ENCODE results near the gene IGFBP5.

The IGFBP5 gene

DNA sequence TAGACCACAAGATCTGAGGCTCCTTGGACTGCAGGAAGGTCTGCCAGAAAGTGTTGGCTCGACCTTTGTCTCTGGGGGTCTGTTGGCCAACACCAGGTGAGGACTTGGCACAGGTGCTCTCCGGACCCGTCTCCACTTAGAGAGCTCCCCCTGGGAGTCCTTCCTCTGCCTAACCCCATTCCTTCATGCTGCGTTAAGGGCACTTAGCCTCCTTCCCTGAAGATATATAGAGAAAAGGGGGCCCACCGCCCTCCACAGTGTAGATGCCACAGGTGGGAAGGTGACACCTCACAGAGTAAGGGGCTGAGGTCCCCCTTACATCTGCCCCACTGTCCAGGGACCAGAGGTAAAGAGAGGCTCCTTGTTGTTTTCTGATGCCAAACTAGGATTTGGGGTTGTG is 8.2 kb downstream of the IGFBP5 start:
- DNase-seq, result no peak

DNA sequence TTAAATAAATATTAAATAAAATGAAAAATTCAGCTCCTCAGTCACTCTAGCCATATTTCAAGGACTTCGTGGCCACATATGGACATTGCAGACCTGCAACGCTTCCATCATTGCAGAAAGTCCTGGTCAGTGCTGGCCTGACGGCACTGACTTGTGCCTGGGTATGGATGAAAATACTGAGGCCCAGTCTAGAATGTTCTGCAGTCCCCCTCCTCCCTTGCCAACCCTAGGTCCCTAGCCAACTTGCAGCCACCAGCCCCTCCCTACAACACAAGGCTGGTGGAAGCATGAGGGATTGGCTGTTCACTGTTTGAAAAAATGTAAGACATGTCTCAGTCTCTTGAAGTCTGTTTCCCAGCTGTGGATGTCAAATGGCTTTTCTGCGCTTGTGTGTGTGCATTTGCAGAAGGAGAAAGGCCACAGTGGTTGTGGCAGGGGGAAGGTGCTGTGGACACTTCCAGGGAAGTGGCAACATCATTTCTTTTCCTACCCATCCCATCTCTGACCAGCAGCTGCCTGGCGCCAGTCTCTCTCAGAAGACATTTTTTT is 9.9 kb downstream of the IGFBP5 start:
- DNase-seq, result no peak

DNA sequence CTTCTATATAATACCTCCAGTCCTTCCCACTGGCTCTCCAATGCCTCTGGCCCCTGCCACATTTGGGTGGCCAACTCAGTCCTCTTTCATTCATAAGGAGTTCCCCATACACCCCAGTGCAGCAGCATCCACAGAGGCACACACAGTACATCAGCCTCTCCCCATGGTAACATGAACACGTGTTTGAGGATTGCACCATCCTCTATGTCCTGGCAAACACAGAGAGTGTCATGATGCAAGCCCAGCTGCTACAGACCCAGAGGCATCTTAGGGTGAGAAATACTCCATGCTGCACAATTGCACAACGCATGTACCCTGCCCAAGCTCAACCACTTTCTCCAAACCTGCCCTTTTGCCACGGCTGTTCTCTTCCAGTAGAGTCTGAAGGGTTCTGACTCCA is 11.5 kb downstream of the IGFBP5 start:
- DNase-seq, result no peak

DNA sequence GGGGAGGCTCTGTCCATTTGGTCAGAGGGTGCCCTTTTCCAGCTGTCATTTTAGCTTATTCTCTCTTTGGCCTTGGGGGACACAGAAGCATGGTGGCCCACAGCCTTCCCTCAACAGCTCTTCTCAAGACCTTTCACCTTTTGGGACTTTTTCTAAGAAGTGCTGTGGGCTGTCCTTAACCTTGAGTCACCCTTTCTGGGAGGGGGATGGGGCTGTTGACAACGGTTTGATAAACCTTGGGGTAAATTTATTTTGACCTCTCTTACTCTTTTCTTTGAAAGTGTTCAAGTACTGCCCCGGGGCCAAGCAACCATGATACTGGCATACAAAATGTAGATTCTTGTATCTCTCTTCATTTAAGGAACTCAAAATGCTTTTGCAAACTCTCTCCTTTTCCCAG is 13.7 kb downstream of the IGFBP5 start:
- no peak for DNase-seq

DNA sequence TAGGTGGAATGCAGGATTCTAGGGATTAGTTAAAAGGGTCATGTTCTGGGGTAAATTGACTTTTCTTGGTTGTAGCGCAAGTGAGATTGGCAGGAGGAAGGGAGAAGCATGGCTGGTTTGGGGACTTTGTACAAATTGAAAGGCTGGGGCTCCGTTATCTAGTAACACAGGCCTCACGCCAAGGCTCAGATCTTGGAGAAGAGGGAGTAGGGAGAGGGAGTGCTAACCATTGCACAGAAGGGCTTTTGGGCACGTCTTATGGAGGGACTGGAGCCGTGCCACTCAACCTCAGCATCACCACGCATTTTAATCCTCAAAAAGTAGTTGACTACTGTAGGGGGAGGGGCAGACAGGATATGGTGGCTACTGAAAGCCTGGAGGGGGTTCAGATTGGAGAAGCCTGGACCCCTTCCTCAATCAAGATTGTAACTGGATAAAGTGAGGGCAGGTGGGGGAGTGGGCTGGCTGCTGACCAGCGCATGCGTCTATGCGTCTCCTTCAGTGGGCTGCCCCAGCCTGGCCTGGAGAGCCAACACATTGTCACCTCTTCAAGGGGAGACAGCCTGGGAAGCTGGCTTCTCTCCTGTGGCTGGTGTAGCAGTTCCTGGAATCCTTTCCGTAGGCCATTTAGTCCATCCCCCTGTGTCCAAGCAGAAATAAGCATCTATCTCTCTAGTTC is 14.3 kb downstream of the IGFBP5 start:
- no peak for DNase-seq

DNA sequence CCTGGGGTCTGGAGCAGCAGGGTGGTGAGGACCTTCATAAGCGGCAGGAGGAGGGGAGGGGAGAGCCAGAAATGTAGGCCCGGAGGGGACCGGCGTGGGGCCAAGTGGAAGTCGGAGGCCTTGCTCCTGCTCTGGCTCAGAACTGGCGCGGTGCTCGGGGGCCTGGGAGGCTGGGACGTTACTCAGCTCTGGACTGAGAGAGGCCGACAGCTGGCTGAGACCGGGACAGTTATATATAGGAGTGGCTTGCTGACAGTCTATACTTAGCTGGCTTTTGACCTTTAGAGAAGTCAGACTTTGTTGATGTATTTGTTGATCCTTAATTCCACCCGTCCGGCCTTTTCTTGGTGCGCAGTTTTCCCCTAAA is 15.7 kb downstream of the IGFBP5 start:
- DNase-seq, result no peak

DNA sequence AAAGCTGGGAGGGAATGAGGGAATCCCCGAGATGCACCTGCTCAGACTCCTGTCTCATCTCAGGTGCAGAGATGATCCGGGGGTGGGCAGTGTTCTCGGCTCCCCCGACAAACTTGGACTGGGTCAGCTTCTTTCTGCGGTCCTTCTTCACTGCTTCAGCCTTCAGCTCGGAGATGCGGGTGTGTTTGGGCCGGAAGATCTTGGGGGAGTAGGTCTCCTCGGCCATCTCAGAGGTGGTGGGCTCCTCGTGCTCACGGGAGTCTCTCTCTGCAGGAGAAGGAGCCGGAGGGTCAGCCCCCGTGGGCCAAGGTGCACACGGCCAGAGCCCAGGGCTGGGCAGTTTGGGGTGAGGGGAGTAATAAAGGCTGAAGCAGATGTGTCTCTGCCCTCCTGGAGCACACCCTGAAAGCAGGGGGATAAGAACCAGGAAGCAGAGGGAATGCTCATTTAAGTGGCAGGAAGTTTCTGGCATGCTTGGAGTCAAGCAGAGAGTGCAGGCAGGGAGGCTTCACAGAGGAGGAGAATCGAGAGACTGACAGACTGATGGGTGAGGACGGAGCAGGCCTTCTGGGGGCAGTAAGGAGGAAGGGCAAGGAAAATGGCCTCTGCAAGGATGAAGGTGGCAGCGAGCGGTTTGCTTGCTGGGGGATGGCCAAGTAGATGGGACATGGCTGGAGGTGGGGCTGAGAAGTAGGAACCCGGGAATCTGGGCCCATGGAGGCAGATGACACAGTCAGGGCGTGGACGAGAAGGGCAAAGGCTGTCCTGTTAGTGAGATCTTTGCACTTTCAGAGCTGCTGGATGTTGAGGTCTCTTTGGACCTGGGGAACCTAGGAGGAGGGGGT is 16.3 kb downstream of the IGFBP5 start:
- no peak for DNase-seq

DNA sequence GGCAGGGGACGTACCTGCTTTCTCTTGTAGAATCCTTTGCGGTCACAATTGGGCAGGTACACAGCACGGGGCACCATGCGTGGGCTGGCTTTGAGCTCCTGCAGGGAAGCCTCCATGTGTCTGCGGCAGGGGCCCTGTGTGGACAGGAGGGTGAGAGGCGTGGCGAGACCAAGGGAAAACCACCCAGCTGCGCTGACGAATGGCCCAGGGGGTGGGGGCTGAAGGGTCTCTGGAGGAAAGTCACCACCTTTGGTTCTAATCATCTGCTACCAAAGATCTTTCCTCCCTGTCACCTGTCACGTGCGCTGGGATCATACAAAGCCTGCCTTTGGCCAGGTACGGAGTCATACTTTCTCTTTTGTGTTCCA is 17.3 kb downstream of the IGFBP5 start:
- no peak for DNase-seq

DNA sequence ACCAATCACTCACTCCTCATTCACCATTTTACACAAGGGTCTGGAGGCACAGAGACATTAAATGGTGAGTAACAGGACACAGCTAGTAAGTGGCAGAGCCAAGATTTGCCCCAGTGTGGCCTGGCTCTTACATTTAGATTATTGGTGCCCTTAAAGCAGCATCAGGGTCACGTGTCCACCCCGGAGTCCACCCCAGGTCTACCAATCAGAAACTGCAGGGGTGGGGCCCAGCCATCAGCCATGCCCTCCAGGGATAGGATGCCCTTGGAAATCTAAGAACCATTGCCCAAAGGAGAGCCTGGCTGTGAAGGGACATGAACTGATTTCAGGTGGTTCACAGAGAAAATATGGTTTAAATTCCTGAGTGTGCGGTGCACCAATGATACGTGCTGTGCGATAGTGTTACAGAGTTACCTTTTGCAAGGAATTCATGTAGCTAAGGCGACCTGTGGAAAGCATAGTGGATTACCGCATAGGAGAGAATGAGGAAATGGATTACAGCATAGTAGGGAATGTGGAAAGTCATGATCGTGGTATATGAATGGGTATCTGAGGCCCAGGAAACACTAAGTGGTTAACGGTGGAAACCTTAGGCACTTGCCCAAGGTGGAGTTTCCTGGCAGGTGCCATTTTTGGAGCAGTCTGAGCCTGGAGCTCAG is 17.8 kb downstream of the IGFBP5 start:
- DNase-seq, result no peak

DNA sequence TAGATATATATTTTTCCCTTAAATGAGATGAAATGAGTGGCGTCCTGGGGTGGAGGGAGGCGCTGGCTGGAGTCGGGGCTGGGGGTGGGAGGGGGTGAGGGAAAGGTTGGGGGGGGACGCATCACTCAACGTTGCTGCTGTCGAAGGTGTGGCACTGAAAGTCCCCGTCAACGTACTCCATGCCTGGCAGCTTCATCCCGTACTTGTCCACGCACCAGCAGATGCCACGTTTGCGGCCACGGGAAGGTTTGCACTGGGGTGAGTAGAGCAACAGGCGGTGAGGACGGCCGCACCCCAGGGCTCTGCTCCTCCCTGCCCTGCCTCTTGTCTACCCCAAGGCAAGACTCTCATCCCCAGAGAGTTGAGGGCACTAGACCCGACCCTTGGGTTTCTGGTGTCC is 18.7 kb downstream of the IGFBP5 start:
- no peak for DNase-seq

DNA sequence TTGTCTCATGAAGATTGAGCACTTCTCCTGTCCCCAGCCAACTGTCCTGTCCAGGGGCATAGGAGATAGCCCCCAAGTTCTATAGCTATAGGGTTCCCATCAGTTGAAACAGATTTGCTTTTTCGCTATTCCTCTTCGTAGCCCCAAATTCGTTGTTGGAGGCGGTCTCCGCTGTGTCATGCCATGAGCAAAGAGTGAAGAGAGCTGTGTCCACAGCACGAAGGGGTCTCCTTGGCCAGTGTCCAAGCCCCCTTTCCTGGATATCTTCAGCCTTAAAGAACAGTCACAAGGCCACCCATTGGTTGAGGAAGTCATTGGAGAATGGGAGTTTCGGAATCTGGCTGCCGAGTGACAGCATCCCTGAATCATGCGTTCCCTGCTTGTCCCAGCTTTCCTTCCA is 21.0 kb downstream of the IGFBP5 start:
- DNase-seq, result no peak

DNA sequence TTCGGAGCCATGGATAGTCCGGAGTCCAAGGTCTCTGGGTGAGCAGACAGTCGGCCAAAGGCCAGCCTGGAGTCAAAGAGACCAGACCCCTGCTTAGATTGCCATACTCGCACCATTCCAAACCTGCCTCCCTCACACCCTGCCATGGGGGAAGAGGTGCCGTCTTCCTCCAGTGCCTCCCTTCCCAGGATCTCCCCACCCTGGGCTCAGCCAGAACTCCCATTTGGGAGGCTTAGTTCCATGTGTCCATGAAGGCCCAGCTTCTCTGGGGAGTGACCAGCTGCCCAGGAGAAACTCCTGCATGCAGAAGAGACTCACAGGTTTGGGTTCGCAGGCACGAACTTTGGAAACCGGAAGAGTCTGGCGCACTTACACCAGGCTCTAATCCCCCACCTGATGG is 21.7 kb downstream of the IGFBP5 start:
- no peak for DNase-seq

DNA sequence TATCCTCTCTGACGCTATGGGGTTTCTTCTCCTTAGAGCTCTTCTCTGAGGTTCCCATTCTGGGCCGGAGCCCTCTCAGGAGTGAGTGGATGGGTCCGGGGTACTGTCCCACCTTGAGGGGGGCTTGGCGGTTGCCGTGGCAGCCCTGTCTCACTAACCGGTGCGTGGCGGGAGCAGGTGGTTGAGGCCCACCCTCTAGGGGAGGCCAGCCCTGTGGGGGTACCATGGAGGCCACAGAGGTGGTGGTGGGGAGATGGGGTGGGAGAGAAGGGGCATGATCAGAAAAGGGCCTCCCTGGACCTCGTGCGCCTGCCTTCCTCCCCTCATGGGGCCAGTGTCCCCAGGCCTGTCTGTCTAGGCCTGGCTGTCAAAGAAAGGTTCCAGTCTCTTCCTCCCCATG is 22.3 kb downstream of the IGFBP5 start:
- no peak for DNase-seq

DNA sequence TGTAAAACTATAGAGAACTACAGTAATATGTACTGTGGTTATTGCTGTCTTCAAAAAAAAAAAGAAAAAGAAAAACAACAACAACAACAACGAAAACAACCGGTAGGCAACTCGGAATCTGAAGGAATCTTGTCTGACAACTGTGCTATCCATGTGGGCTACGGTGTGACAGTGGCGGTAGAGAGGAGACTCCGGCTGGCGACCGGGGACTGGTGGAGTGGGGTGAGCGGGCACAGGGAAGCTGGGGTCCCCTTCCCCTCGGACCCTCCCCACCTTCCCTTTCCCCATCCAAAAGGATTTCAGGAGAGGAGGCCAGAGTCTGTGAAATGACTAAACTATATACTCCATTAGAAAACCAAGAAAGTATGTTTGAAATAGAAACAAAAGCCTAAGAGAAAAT is 22.9 kb downstream of the IGFBP5 start:
- DNase-seq, result no peak

DNA sequence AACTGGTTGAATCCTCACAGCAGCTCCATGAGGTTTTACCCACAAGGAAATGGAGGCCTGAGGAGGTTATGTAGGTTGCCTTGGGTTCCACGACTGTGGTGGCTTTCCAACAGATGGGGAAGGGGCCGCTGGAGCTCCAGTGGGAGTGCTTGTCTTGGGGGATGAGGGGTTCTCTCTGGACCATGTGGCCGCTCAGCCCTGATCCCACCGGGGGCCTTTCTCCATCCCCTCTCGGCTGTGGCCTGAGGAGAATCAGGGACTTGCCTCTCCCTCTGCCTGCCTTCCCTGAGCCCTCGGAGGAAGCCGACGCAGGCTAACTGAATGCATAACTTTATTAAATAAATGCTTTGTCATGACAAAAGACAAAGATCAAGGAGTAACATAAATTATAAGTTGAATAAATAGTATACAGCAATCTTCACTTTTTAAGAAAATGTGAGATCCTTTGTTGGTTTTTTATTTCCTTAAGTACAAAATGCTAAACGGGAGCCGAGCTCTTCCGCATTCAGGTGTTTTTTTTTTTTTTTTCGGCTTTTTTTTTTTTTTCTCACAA is 23.5 kb downstream of the IGFBP5 start:
- DNase-seq, result no peak

DNA sequence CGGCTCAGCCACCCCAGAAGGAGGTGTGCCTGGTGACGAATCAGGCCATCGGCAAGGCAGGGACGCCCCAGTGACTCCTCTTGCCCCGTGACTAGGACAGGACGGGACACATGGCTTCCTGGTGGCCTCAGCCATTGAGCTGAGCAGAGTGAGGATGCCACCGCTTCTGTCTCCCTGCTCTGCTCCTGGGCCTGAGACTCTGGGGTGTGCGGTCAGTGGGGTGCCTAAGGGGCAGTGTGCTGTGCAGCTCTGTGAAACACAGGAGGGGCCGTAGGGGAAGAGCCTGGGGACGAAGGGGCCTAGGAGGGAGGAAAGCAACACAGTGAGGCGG is 24.3 kb downstream of the IGFBP5 start:
- no peak for DNase-seq

DNA sequence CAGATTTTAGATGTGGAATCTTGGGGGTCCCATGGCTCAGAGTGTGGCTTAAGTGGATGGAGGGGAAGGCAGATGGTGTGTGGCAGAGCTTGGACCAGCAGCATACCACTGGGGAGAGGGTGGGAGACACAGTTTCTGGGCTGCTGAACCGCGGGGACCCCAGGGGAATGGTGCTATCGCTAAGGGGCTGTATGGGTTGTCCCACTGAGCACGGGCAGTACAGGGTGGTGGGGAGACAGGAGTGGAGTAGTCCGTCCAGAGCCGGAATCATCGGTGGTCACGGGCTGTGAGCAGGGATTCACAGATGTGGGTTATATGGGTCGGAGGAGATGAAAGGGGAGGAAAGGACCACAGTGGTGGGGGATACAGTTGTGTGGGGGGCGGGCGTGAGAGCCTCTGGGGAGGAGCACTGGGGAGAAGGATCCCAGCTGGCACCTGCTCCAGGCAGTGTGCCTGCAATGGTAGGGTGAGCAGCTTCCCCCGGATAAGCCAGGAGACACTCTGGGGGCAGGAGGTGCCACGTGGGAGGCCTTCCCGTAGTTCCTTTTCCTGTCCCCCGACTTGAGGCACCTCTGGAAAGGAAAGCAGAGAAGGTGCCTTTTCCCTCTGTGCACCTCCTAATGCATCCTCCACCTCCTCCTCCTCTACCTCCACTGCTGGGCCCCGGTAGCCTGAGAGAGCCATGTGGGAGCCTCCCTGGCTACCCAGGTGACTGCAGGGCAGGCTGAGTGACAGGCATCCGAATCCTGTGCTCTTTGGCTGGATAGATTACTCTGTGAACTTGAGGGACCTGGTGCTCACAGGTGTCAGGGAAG is 24.9 kb downstream of the IGFBP5 start:
- DNase-seq, result no peak

DNA sequence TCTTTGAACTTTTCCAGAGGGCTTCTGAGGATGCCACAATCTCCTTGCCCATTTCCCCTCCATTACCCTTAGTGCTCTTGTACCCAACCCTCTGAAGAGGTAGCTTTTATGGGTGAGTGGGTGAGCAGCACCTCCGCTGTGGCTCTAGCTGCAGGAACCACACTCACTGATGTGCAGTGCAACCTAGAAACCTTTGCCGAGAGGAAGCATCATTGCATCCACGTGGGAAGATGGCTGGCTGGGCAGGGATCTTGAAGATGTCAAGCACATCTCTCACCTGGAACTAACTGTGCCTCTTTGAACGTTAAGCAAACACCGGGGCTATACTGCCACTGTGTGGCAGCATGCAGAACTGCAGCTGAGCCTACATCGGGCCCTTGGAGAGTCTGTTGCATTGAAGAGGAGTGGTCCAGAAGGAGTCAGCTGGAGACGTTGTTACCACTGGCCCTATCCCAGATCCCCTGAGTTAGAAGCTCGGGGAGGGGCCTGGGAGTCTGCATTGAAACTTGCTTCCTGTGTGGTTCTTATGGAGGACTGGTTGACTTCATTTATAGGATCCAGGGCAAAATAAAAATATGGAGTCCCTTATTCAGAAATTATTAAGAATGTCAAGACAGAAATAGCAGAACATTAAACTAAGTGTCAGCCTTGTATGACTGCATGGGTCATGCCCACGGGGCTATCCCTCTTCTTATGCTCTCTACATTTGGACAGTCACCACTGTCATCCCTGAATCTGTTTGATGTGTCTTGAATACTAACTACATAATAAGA is 28.7 kb downstream of the IGFBP5 start:
- peak; percentile 67 for DNase-seq

DNA sequence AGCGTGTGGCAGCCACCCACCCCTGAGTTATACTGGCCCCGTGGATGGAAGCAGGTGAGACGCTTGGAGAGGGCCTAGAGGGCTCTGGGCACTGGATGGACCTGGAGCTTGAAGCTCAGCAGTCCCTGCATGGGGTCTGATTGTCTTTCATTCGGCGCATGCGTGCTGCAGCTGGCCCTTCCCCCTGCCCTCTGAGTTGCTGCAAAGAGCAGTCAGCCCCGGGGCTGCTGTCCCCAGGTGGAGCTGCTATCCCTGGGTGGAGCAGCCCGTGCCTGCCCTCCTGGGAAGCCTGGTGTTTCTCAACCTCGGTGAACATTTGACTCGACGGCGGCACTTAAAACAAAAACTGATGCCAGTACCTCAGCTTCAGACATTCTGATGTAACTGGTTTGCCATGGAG is 29.6 kb downstream of the IGFBP5 start:
- DNase-seq, result no peak

DNA sequence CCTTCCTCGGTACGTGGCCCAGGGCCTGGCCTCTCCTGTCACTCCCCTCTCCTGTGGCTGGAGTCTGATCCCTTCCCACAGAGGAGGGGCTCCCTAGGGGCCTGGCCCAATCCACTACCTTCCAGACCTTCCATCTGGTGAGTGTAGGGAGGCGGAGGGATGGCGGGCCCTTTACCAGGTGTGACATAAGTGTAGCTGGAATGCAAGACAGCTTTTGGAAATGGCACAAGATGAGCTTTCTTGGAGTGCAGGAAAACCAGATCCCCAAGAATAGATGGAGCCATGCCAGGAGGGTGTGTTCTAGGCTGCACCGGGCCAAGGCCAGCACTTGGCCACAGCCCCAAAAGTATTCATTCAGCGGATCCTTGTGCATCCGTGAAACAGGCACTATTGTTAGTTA is 30.1 kb downstream of the IGFBP5 start:
- DNase-seq, result no peak

DNA sequence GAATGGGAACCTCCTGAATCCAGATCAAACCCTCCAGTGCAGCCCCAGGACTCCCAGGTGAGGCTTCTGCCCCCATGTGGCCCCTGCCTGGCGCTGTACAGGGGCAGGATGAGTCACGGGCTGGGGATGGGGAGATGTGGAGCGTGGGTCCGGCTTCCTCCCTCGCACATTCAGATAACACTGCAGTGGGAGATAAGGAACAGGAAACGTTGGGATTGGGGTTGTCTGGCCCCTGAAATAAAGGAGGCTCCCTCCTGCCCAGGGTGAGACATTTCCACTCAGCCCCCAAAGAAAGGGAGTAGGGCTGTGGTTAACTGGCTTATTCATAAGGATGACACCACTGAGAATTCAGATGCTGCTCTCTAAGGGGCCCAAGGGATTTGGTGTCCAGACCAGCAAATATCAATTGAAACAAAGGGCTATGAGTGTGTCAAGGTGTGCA is 30.7 kb downstream of the IGFBP5 start:
- DNase-seq, result no peak

DNA sequence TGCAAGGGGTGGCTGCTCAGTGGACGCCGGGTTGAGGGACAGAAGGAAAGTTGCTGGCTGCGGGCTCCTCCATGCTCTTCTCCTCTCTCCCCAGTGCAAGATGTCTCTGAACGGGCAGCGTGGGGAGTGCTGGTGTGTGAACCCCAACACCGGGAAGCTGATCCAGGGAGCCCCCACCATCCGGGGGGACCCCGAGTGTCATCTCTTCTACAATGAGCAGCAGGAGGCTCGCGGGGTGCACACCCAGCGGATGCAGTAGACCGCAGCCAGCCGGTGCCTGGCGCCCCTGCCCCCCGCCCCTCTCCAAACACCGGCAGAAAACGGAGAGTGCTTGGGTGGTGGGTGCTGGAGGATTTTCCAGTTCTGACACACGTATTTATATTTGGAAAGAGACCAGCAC is 31.5 kb downstream of the IGFBP5 start:
- no peak for DNase-seq
